Measurements from ENCODE around the gene DAB2IP.

DNA sequence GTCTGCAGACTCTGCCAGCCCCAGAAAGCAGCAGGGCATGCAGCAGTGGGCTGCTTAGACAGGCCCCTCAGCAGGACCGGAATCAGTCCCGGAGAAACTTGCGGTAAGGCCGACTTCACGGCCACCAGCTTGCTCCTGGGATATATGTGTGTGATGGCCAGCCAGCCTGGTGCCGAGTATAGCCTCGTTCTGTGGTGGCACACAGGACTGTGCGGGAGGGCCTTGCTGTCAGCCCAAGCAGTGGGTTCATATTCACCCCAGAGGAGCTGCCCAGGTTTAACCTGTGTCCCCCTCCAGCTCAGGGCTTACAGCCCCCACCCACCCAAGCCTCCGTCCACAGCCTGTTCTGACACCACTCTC is 112.9 kb downstream of the DAB2IP start:
- TF ChIP-seq, protein P1, sequence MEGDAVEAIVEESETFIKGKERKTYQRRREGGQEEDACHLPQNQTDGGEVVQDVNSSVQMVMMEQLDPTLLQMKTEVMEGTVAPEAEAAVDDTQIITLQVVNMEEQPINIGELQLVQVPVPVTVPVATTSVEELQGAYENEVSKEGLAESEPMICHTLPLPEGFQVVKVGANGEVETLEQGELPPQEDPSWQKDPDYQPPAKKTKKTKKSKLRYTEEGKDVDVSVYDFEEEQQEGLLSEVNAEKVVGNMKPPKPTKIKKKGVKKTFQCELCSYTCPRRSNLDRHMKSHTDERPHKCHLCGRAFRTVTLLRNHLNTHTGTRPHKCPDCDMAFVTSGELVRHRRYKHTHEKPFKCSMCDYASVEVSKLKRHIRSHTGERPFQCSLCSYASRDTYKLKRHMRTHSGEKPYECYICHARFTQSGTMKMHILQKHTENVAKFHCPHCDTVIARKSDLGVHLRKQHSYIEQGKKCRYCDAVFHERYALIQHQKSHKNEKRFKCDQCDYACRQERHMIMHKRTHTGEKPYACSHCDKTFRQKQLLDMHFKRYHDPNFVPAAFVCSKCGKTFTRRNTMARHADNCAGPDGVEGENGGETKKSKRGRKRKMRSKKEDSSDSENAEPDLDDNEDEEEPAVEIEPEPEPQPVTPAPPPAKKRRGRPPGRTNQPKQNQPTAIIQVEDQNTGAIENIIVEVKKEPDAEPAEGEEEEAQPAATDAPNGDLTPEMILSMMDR (conservative IDR thresholded peaks at IDR 0.05; ENCODE audit: low read depth in 2 of 2) = no peak
- TF ChIP-seq NANOG (IDR thresholded peaks at IDR 0.05; ENCODE audit: borderline replicate concordance) (no peak), EZH2phosphoT487 (IDR thresholded peaks at IDR 0.05; ENCODE audit: unreplicated experiment) (no peak), POLR2AphosphoS5 (IDR thresholded peaks at IDR 0.05; ENCODE audit: low read depth) (no peak), CREB1 (CRISPR knock-in tag; IDR thresholded peaks at IDR 0.05; ENCODE audit: low read depth) (no peak), EZH2 (IDR thresholded peaks at IDR 0.05; ENCODE audit: low read depth, unreplicated experiment) (no peak)

Measured in GM23338 (cell line).